ENCODE data around the gene GET4.

- TF ChIP-seq GATA2 (IDR thresholded peaks at IDR 0.05; ENCODE audit: low read depth, low read length) (no peak), GATA3 (IDR thresholded peaks at IDR 0.05; ENCODE audit: low read depth, low read length) (no peak)
Measured at GRCh38 chr7:859359-860030, 16.9 kb upstream of the GET4 start.

Data from SH-SY5Y (cell line).